Heart left ventricle (tissue), 16 donors: ENCODE measurements around the gene LONRF2. TPM values are rescaled to one million over a fixed set of nuclear protein-coding genes. Genes with fewer than 3 reads are reported as not detected.

Experiments used
- ATAC-seq, 4 donors: fragments of 200-7000 bp; cut with Tn5 transposase; one replicate each; pipeline ENCODE4 v1.9.1; 2020 to 2022; ENCODE audit warnings: moderate library complexity in 4 of 4, mild to moderate bottlenecking in 3 of 4, moderate number of reproducible peaks in 1 of 4
- DNase-seq, 5 donors: peaks; one replicate each; pipeline ENCODE4 v3.0.0-alpha.2; 2020
- H3K27ac ChIP-seq, 12 donors: fragments of 200-600 bp; sonication (generic) in 4 of 12; one replicate each; pipeline versions ENCODE4 v1.5.0 to v1.8.0; 2016 to 2022; ENCODE audit warnings: mild to moderate bottlenecking in 2 of 12
- H3K27me3 ChIP-seq, 9 donors: fragments of 200-600 bp; sonication (generic) in 2 of 9; one replicate each; pipeline versions ENCODE4 v1.5.1 to v1.8.0; 2016 to 2022; ENCODE audit warnings: mild to moderate bottlenecking in 3 of 9
- H3K36me3 ChIP-seq, 9 donors: fragments of 200-600 bp; sonication (generic) in 2 of 9; one replicate each; pipeline versions ENCODE4 v1.5.0 to v1.8.0; 2018 to 2022; ENCODE audit warnings: mild to moderate bottlenecking in 2 of 9
- H3K4me1 ChIP-seq, 12 donors: fragments of 200-600 bp; sonication (generic) in 4 of 12; one replicate each; pipeline versions ENCODE4 v1.5.0 to v1.8.0; 2016 to 2022; ENCODE audit warnings: mild to moderate bottlenecking in 3 of 12
- H3K4me3 ChIP-seq, 12 donors: fragments of 200-600 bp; sonication (generic) in 4 of 12; one replicate each; pipeline versions ENCODE4 v1.5.0 to v1.8.0; 2017 to 2022; ENCODE audit warnings: mild to moderate bottlenecking in 9 of 12, moderate library complexity in 4 of 12
- H3K9me3 ChIP-seq, 12 donors: fragments of 200-600 bp; sonication (generic) in 4 of 12; one replicate each; pipeline versions ENCODE4 v1.5.0 to v1.8.0; 2016 to 2022; ENCODE audit warnings: mild to moderate bottlenecking in 1 of 12
- CTCF ChIP-seq, 12 donors: fragments of 200-600 bp; sonication (generic) in 4 of 12; IDR thresholded peaks; one replicate each; pipeline versions ENCODE4 v1.5.0 to v1.8.0; 2018 to 2022; ENCODE audit warnings: antibody characterized with exemption in 12 of 12, mild to moderate bottlenecking in 5 of 12
- POLR2A ChIP-seq, 2 donors: fragments of 450-650 bp; IDR thresholded peaks; one replicate each; pipeline ENCODE4 v1.6.1; 2017; ENCODE audit warnings: antibody characterized with exemption in 2 of 2, mild to moderate bottlenecking in 2 of 2, moderate library complexity in 2 of 2
- WGBS, 4 donors: extraction: QIAGEN DNeasy Blood & Tissue Kit in 2 of 4; methylation state at CpG; one replicate each; pipeline versions ENCODE4 v1.1.5 to v1.1.7; 2013 to 2018; 5-methylcytosine and 5-hydroxymethylcytosine counted together
- intact Hi-C, 10 donors: fragments of 100-400 bp; cut with DNase I; formaldehyde crosslinking; loops; one replicate each; pipeline versions ENCODE4 v1.11.1 to v1.14.2; 2022
- polyA plus RNA-seq, 2 donors: library from polyadenylated mRNA; stranded (reverse); fragments of 200-250 nt; gene quantifications; one replicate each; pipeline ENCODE4 v1.2.3, GENCODE V29; 2013
- total RNA-seq, 9 donors: library from RNA; depleted of rRNA in 2 of 9; stranded (reverse); fragments of >200 nt in 2 of 9; fragmentation: NEBNext Ultra II Directional in 3 of 9; extraction: Animal tissue kit (Norgen Biotek cat#: 25700) in 3 of 9; gene quantifications; one replicate each; pipeline versions ENCODE4 v1.1.0 to v1.2.4, GENCODE V29; 2016 to 2023
- donor health status: ischemic (EF 13 %, LVEDD 7.1; RV severe dilation, severe dysfunction).
- donor health status: healthy with polysubstance abuse.
- donor health status: DM: no; HTN: yes; CAD: no.
- donor health status: DM: no; HTN: no; CAD: no.
- donor health status: ischemic (EF 25% LVEDD 6.9; RV normal size, moderate dysfunction).
- donor health status: ischemic (EF 25% LVEDD 5.7; RV mildly dilated, moderate dysfunction).
- donor health status: healthy.
- donor health status: DM: yes; HTN: yes; CAD: no.
- donor health status: ischemic (EF 35%, LVEDD 5.7; RV mildly dilated, moderate dysfunction).
- donor health status: nonischemic (EF 11% LVEDD 7.7; RV severe dilation, severe dysfunction).
- donor health status: DM: yes; HTN: yes; CAD: no.
- donor health status: PGD.
- donor health status: ischemic (EF 29% LVEDD 5.4; RV normal size, mild dysfunction).
- donor health status: nonischemic (EF 23%, LVEDD 6.1; RV moderate dilation, normal function).

The LONRF2 gene
- total and polyA plus RNA-seq, 11 donors: 2.4 to 29.7 (median 16.5) TPM

DNA sequence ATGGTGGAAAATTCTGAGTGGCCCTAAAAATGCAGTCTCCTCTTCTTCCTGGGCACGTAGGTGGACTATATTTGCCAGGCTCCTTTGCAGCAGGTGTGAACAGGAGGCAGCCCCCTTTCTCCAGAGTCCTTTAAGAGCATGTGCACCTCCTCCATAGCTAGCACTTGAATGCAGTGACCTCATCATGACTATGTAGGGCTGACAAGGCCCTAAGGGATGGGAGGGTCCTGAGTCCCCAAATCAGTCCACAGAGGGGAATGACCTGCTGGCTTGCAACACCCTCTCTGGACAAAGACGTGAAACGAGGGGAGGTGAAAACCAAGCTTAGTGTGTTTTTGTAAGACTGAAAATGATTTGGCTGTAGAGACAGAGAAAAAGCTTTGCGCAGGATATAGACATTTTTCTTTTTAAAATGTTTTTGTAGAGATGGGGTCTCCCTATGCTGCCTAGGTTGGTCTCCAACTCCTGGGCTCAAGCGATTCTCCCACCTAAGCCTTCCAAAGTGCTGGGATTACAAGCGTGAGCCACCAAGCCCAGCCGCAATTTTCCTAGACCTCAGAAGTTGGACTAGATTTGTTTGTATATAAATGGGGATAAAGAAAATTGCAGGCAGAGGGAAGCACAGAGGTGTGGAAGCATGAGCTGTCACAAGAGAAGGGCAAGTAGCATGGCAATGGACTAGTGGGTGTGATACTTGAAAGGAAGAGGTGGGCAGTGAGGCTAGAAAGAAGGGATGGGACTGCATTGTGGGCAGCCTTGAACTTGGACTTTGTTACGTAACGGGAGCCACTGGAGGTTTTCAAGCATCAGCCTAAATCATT is 28.8 kb downstream of the LONRF2 start:
- intact Hi-C loops: no loop called here
- Histone ChIP-seq H3K27ac (peak overlapping the region in 1 of 12 donors; percentile 3), H3K36me3 (peaks cover 0 to 67% (median 16%) of the 10 kb centered on the region in 9 donors), H3K27me3 (no peaks in the 10 kb centered on the region), H3K4me1 (peaks cover 0 to 17% (median 5%) of the 10 kb centered on the region in 12 donors), H3K4me3 (no peak overlapping the region), H3K9me3 (no peaks in the 10 kb centered on the region)
- no peak for ATAC-seq
- no peak for DNase-seq
- WGBS, 4 donors: 86 to 90% (median 89%) methylated on average over 9 of the region's 9 CpGs
- no peak for TF ChIP-seq CTCF (IDR thresholded peaks at IDR 0.05)
- no peak for TF ChIP-seq POLR2A (IDR thresholded peaks at IDR 0.05)

- H3K36me3 ChIP-seq: peaks cover 0 to 57% (median 8%) of the 10 kb centered on the region in 9 donors
- H3K4me1 ChIP-seq: peaks cover 0 to 17% (median 5%) of the 10 kb centered on the region in 12 donors
- 41 to 51% (median 47%) methylated on average over 4 of the region's 4 CpGs for WGBS, 4 donors
- ATAC-seq (peak in 2 of 4 donors; percentile 72 to 79), DNase-seq (peak in 1 of 5 donors; percentile 40)
- no peaks in the 10 kb centered on the region for H3K27me3 ChIP-seq
- no peak overlapping the region for H3K4me3 ChIP-seq
- TF ChIP-seq POLR2A (IDR thresholded peaks at IDR 0.05): no peak
- no peak for TF ChIP-seq CTCF (IDR thresholded peaks at IDR 0.05)
- H3K9me3 ChIP-seq: no peaks in the 10 kb centered on the region
- H3K27ac ChIP-seq: peak overlapping the region in 1 of 12 donors; percentile 58
- intact Hi-C loops: no loop called here
Measured at GRCh38 chr2:100292022-100292580, 30.2 kb downstream of the LONRF2 start.

DNA sequence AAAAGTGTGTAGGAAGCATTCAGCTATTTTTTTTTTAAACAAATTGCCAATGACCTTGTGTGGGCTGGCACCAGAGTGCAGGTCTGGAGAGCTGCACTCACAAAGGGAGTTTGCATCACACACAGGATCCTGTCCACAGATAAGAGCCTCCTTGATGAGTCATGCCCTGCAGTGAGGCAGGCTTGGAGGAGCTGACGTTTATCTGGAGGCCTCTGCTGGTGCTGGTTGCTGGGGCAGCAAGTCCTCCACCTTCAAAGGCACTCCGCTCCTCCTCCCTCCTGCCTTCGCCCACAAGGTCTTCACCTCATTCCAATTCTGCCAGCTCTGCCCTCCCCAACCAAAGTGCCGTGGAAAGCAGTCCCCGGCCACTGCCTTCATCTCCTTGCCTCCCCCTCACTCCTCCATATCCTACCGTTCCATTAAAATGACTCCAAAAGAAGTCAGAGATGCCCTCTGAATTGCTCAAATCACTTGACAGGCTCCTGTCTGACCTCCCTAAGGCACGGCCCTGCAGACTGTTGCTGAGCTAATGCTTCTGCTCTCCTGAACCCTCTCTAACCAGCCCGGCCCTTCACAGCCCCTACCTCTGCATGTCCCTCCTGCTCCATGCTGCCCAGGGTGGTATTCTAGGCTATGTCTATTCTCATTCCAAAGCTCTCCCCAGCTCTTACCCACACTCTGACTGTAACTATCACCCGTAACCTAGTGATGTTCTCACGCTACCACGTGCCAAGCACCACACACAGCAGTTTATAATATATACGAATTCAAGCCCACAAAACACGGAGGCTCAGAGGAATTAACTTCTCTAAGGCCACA is 30.9 kb downstream of the LONRF2 start:
- ATAC-seq (peak; percentile 30 to 91 (median 81)), DNase-seq (peak in 2 of 5 donors; percentile 45 to 60)
- intact Hi-C loops: no loop called here
- H3K27ac ChIP-seq: peak overlapping the region in 1 of 12 donors; percentile 58
- H3K4me1 ChIP-seq: peaks cover 0 to 17% (median 5%) of the 10 kb centered on the region in 12 donors
- H3K9me3 ChIP-seq: no peaks in the 10 kb centered on the region
- 65 to 74% (median 70%) methylated on average over 13 of the region's 13 CpGs for WGBS, 4 donors
- H3K4me3 ChIP-seq: no peak overlapping the region
- peaks cover 0 to 60% (median 12%) of the 10 kb centered on the region in 9 donors for H3K36me3 ChIP-seq
- no peaks in the 10 kb centered on the region for H3K27me3 ChIP-seq
- no peak for TF ChIP-seq CTCF (IDR thresholded peaks at IDR 0.05)
- TF ChIP-seq POLR2A (IDR thresholded peaks at IDR 0.05): no peak
